Trophoblast cell (in vitro differentiated cells and primary cell): ENCODE data around the gene RAD51D.

Experiments
- DNase-seq, 2 donors: peaks; one replicate each; pipeline ENCODE4 v3.0.0-alpha.2; 2016
- H2AFZ ChIP-seq: 2 replicates; pipeline ENCODE4 v1.6.1; 2013; ENCODE audit warnings: low read length, moderate library complexity, mild to moderate bottlenecking; ENCODE audit not compliant: insufficient read depth, poor library complexity
- H2AK5ac ChIP-seq: 2 replicates; pipeline ENCODE4 v1.6.1; 2013; ENCODE audit warnings: mild to moderate bottlenecking, low read length
- H2BK120ac ChIP-seq: 2 replicates; pipeline ENCODE4 v1.6.1; 2013; ENCODE audit warnings: low read length, mild to moderate bottlenecking, moderate library complexity; ENCODE audit not compliant: insufficient read depth, poor library complexity
- H2BK12ac ChIP-seq: 2 replicates; pipeline ENCODE4 v1.6.1; 2013; ENCODE audit warnings: mild to moderate bottlenecking, low read length, moderate library complexity
- H2BK5ac ChIP-seq: 2 replicates; pipeline ENCODE4 v1.6.1; 2013; ENCODE audit warnings: low read length, low read depth, moderate library complexity, mild to moderate bottlenecking; ENCODE audit not compliant: poor library complexity
- H3K14ac ChIP-seq: 2 replicates; pipeline ENCODE4 v1.6.1; 2013; ENCODE audit warnings: mild to moderate bottlenecking, low read length
- H3K18ac ChIP-seq: 2 replicates; pipeline ENCODE4 v1.6.1; 2013; ENCODE audit warnings: mild to moderate bottlenecking, low read length
- H3K23ac ChIP-seq: 2 replicates; pipeline ENCODE4 v1.6.1; 2013; ENCODE audit warnings: low read length
- H3K27ac ChIP-seq: 2 replicates; pipeline ENCODE4 v1.5.1; 2013; ENCODE audit warnings: low read depth, mild to moderate bottlenecking, inconsistent platforms, low read length, moderate library complexity
- H3K27me3 ChIP-seq: 2 replicates; pipeline ENCODE4 v1.6.1; 2013; ENCODE audit warnings: inconsistent platforms, mild to moderate bottlenecking, low read length, moderate library complexity; ENCODE audit not compliant: insufficient read depth
- H3K36me3 ChIP-seq, 2 experiments: 1 replicate in 1 of 2; 2 replicates in 1 of 2; pipeline ENCODE4 v1.6.1; 2013; ENCODE audit warnings: low read length in 2 of 2, mild to moderate bottlenecking in 2 of 2, moderate library complexity in 1 of 2; ENCODE audit not compliant: insufficient read depth in 2 of 2, control insufficient read depth in 1 of 2
- H3K4ac ChIP-seq: 2 replicates; pipeline ENCODE4 v1.6.1; 2013; ENCODE audit warnings: low read depth, mild to moderate bottlenecking, low read length, moderate library complexity
- H3K4me1 ChIP-seq, 2 experiments: 1 replicate in 1 of 2; 2 replicates in 1 of 2; pipeline ENCODE4 v1.6.1; 2013; ENCODE audit warnings: low read length in 2 of 2, mild to moderate bottlenecking in 2 of 2, moderate library complexity in 1 of 2; ENCODE audit not compliant: insufficient read depth in 2 of 2, control insufficient read depth in 1 of 2
- H3K4me2 ChIP-seq: 2 replicates; pipeline ENCODE4 v1.6.1; 2013; ENCODE audit warnings: inconsistent platforms, mild to moderate bottlenecking, low read length, moderate library complexity
- H3K4me3 ChIP-seq: 2 replicates; pipeline ENCODE4 v1.5.1; 2013; ENCODE audit warnings: mild to moderate bottlenecking, low read depth, low read length, inconsistent platforms
- H3K79me1 ChIP-seq: one replicate; pipeline ENCODE4 v1.6.1; 2013; ENCODE audit warnings: low read length
- H3K79me2 ChIP-seq: 2 replicates; pipeline ENCODE4 v1.6.1; 2013; ENCODE audit warnings: low read length, mild to moderate bottlenecking; ENCODE audit not compliant: control insufficient read depth, insufficient read depth, poor library complexity
- H3K9ac ChIP-seq: 2 replicates; pipeline ENCODE4 v1.6.1; 2013; ENCODE audit warnings: mild to moderate bottlenecking, low read length
- H3K9me3 ChIP-seq: 2 replicates; pipeline ENCODE4 v1.6.1; 2013; ENCODE audit warnings: low read depth, mild to moderate bottlenecking, control low read depth, inconsistent platforms, low read length; ENCODE audit not compliant: insufficient read depth
- H4K12ac ChIP-seq: 2 replicates; pipeline ENCODE4 v1.6.1; 2013; ENCODE audit warnings: low read depth, mild to moderate bottlenecking, low read length, moderate library complexity
- H4K8ac ChIP-seq: 2 replicates; pipeline ENCODE4 v1.6.1; 2013; ENCODE audit warnings: low read depth, mild to moderate bottlenecking, low read length, moderate library complexity
- H4K91ac ChIP-seq: one replicate; pipeline ENCODE4 v1.6.1; 2013; ENCODE audit warnings: low read depth, mild to moderate bottlenecking, low read length, moderate library complexity
- WGBS: extraction: QIAGEN DNeasy Blood & Tissue Kit; methylation state at CpG from one replicate; pipeline ENCODE4 v1.1.7; 2013; ENCODE audit warnings: missing lambda C conversion rate; ENCODE audit not compliant: insufficient read length, insufficient coverage; ENCODE audit errors: extremely low coverage; 5-methylcytosine and 5-hydroxymethylcytosine counted together

RAD51D gene

GRCh38 chr17:35160354-35161201 lies 40.9 kb upstream of the RAD51D start:
- no peak overlapping the region for H3K27ac ChIP-seq
- WGBS: no CpG with 5 or more reads among the region's 13 CpGs

GRCh38 chr17:35159940-35160339 lies 40.3 kb upstream of the RAD51D start:
- WGBS: no CpG with 5 or more reads among the region's 2 CpGs
- Histone ChIP-seq H3K9me3 (no peaks in the 10 kb centered on the region), H3K4me2 (no peak overlapping the region), H3K36me3 (no peaks in the 10 kb centered on the region), H3K4ac (no peak overlapping the region), H3K4me1 (no peaks in the 10 kb centered on the region), H3K18ac (no peak overlapping the region), H2AFZ (no peak overlapping the region), H3K27me3 (no peaks in the 10 kb centered on the region), H3K4me3 (no peak overlapping the region), H2BK5ac (no peak overlapping the region), H3K79me1 (no peaks in the 10 kb centered on the region), H3K9ac (no peak overlapping the region), H4K91ac (no peak overlapping the region), H3K23ac (no peak overlapping the region), H3K79me2 (no peaks in the 10 kb centered on the region), H4K8ac (no peak overlapping the region), H3K27ac (no peak overlapping the region), H2AK5ac (no peak overlapping the region), H2BK12ac (no peak overlapping the region), H2BK120ac (no peak overlapping the region), H3K14ac (no peak overlapping the region), H4K12ac (no peak overlapping the region)
- DNase-seq: no peak

More at GRCh38 chr17:35160354-35161201, 40.9 kb upstream of the RAD51D start:
- H3K4me1 ChIP-seq: no peaks in the 10 kb centered on the region
- no peak overlapping the region for H4K8ac ChIP-seq
- no peak overlapping the region for H3K9ac ChIP-seq
- H3K9me3 ChIP-seq: no peaks in the 10 kb centered on the region
- H4K12ac ChIP-seq: no peak overlapping the region
- no peak overlapping the region for H3K23ac ChIP-seq
- no peak overlapping the region for H3K14ac ChIP-seq
- H2BK120ac ChIP-seq: no peak overlapping the region
- H3K36me3 ChIP-seq: no peaks in the 10 kb centered on the region
- no peak overlapping the region for H4K91ac ChIP-seq
- H3K79me1 ChIP-seq: no peaks in the 10 kb centered on the region
- no peaks in the 10 kb centered on the region for H3K79me2 ChIP-seq
- H3K4ac ChIP-seq: no peak overlapping the region
- no peak overlapping the region for H2BK5ac ChIP-seq
- H2AK5ac ChIP-seq: no peak overlapping the region
- H2BK12ac ChIP-seq: no peak overlapping the region
- H2AFZ ChIP-seq: no peak overlapping the region
- H3K4me2 ChIP-seq: no peak overlapping the region
- H3K18ac ChIP-seq: no peak overlapping the region
- no peaks in the 10 kb centered on the region for H3K27me3 ChIP-seq
- no peak overlapping the region for H3K4me3 ChIP-seq
- DNase-seq: no peak

- Histone ChIP-seq H3K4me1 (peaks cover 0 to 2% of the 10 kb centered on the region in 2 experiments), H3K4me3 (no peak overlapping the region), H3K79me2 (no peaks in the 10 kb centered on the region), H4K91ac (no peak overlapping the region), H4K8ac (no peak overlapping the region), H2BK120ac (no peak overlapping the region), H2BK5ac (no peak overlapping the region), H3K14ac (no peak overlapping the region), H3K27ac (no peak overlapping the region), H3K36me3 (no peaks in the 10 kb centered on the region), H3K4ac (no peak overlapping the region), H3K9me3 (peaks cover 3% of the 10 kb centered on the region), H3K4me2 (no peak overlapping the region), H3K9ac (no peak overlapping the region), H3K79me1 (no peaks in the 10 kb centered on the region), H2AFZ (no peak overlapping the region), H3K27me3 (no peaks in the 10 kb centered on the region), H2AK5ac (no peak overlapping the region), H3K23ac (no peak overlapping the region), H2BK12ac (no peak overlapping the region), H3K18ac (no peak overlapping the region), H4K12ac (no peak overlapping the region)
- no CpG with 5 or more reads among the region's 7 CpGs for WGBS
- no peak for DNase-seq
Measured at GRCh38 chr17:35155246-35155645, 35.6 kb upstream of the RAD51D start.

- no peaks in the 10 kb centered on the region for H3K79me1 ChIP-seq
- H3K79me2 ChIP-seq: no peaks in the 10 kb centered on the region
- no peak overlapping the region for H2BK120ac ChIP-seq
- H3K4me1 ChIP-seq: peaks cover 0 to 2% of the 10 kb centered on the region in 2 experiments
- no peaks in the 10 kb centered on the region for H3K36me3 ChIP-seq
- H3K9me3 ChIP-seq: peaks cover 7% of the 10 kb centered on the region
- no peak overlapping the region for H4K91ac ChIP-seq
- H3K18ac ChIP-seq: no peak overlapping the region
- no peak overlapping the region for H3K9ac ChIP-seq
- no peak overlapping the region for H2BK5ac ChIP-seq
- no peak overlapping the region for H2AFZ ChIP-seq
- no peak overlapping the region for H3K27ac ChIP-seq
- no peak overlapping the region for H3K14ac ChIP-seq
- peak in 1 of 2 donors; percentile 66 for DNase-seq
- no peak overlapping the region for H3K4me2 ChIP-seq
- no peak overlapping the region for H2AK5ac ChIP-seq
- H3K4ac ChIP-seq: no peak overlapping the region
- H3K4me3 ChIP-seq: no peak overlapping the region
- no peak overlapping the region for H2BK12ac ChIP-seq
- no peak overlapping the region for H4K8ac ChIP-seq
- H3K27me3 ChIP-seq: no peaks in the 10 kb centered on the region
- no peak overlapping the region for H3K23ac ChIP-seq
- WGBS: no CpG with 5 or more reads among the region's 13 CpGs
- H4K12ac ChIP-seq: no peak overlapping the region
Measured at GRCh38 chr17:35154196-35155165, 34.8 kb upstream of the RAD51D start.
